H1 (cell line): ENCODE data around the gene MRPS27. TPM values are rescaled to one million over a fixed set of nuclear protein-coding genes. Genes with fewer than 3 reads are reported as not detected.

Experiments used
- CTBP2 ChIP-seq: IDR thresholded peaks from 2 replicates; pipeline ENCODE4 v1.7.0; 2011; ENCODE audit warnings: borderline replicate concordance, mild to moderate bottlenecking, moderate library complexity, mixed read lengths, low read length; ENCODE audit not compliant: insufficient read depth, insufficient read length
- SP1 ChIP-seq: IDR thresholded peaks from 2 replicates; pipeline ENCODE4 v1.6.1; 2011; ENCODE audit warnings: low read depth, low read length
- polyA plus RNA-seq, 7 experiments: library from polyadenylated mRNA; depleted of rRNA in 3 of 7; stranded (reverse) in 5 of 7; unstranded in 2 of 7; fragments of >200 nt in 5 of 7; fragments of 200-250 nt in 2 of 7; gene quantifications; 1 replicate in 5 of 7; 2 replicates in 1 of 7; 4 replicates in 1 of 7; pipeline versions ENCODE4 v1.2.1 to v1.2.3, GENCODE V29; 2011 to 2013; ENCODE audit warnings: missing spikeins in 2 of 7, mixed read lengths in 2 of 7
- total RNA-seq: library from RNA; stranded (reverse); fragmentation: NEBNext Ultra II Directional; extraction: Animal tissue kit (Norgen Biotek cat#: 25700); gene quantifications from 2 replicates; pipeline ENCODE4 v1.2.1, GENCODE V29; 2021

Gene MRPS27
- total and polyA plus RNA-seq, 2 of the 8 experiments (the other 6 are each of a cell fraction or from before 2014, with no cell fraction given): 93.2 to 102 TPM

DNA sequence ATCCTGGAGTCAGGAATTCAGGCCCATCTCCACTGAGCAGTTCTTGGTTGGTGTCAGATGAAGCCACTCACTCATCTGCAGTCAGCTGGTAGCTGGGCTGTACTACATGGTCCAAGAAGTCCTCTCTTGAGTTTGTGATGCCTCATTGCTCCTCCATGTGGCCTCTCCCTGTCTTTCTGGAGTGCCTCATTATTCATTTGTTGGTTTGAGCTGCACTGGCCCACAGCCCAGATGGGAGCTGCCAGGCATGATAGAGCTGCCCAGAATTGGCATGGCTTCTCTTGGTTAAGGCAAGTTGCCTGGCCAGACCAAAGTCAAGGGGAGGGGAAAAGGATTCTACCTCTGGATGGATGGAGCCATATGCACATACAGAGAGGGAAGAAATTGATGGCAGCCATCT, 8.1 kb upstream of the MRPS27 start (continued):
- TF ChIP-seq SP1 (no peak), CTBP2 (no peak)
